ENCODE results near the gene MYH9. TPM values are rescaled to one million over a fixed set of nuclear protein-coding genes. Genes with fewer than 3 reads are reported as not detected.

MYH9 gene
- total RNA-seq, 2 experiments from 2014 or later: 112 to 223 TPM

DNA sequence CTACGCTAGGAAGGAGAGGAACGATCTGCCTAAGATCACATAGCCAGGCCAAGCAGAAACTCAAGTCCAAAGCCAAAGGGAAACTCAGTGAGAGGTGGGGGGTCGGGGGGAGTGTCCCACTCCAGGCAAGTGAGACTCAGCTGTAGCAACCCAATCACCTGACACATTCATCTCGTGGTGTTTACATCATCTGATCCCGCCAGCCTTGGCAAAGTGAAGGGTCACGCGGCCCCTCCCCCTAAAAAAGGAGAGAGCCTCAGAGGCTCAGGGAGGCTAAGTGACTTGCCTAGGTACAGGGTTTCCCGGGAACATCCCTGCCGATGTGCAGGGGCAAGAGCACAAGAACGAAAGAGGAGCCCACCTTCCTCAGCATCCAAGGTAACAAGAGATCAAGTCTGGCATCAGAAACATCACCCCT, 21.5 kb downstream of the MYH9 start:
- peaks cover 28% of the 10 kb centered on the region; the same call in 1 of the 2 replicates for H3K36me3 ChIP-seq (ENCODE audit: insufficient read depth, low read length)
- no peak overlapping the region for H3K27ac ChIP-seq (ENCODE audit: low read depth, low read length, poor library complexity, severe bottlenecking)
- peaks cover 99% of the 10 kb centered on the region for H3K79me2 ChIP-seq (ENCODE audit: insufficient read depth, low read depth, low read length)
- no peak overlapping the region for H3K4me2 ChIP-seq (ENCODE audit: low read length)
- BruUV-seq (replicated peaks): no TSS peak
- ChIA-PET POLR2A (no interaction called here), CTCF (ENCODE audit: unreplicated experiment) (no interaction called here)
- peaks cover 21% of the 10 kb centered on the region for H4K20me1 ChIP-seq (ENCODE audit: insufficient read depth, low read length)
- no peaks in the 10 kb centered on the region for H3K9me3 ChIP-seq (ENCODE audit: low read length)
- H3K9me2 ChIP-seq (ENCODE audit: insufficient read depth, low read length): no peaks in the 10 kb centered on the region
- no peak for DNase-seq (ENCODE audit: low spot score)
- H2AFZ ChIP-seq (ENCODE audit: low read length): no peak overlapping the region
- TF ChIP-seq EZH2phosphoT487 (IDR thresholded peaks at IDR 0.05; ENCODE audit: borderline replicate concordance, low read depth, low read length) (no peak), CTCF (conservative IDR thresholded peaks at IDR 0.05; ENCODE audit: low read length) (no peak)
- H3K4me3 ChIP-seq (ENCODE audit: low read depth, low read length, poor library complexity, severe bottlenecking): no peak overlapping the region
- H3K4me1 ChIP-seq (ENCODE audit: insufficient read depth, low read length, poor library complexity, severe bottlenecking): peaks cover 48% of the 10 kb centered on the region
- intact Hi-C loops (cut with micrococcal nuclease; ENCODE audit: unreplicated experiment): no loop called here

- Histone ChIP-seq H3K27ac (ENCODE audit: low read depth, low read length, poor library complexity, severe bottlenecking) (no peak overlapping the region), H3K4me3 (ENCODE audit: low read depth, low read length, poor library complexity, severe bottlenecking) (no peak overlapping the region), H3K9me2 (ENCODE audit: insufficient read depth, low read length) (no peaks in the 10 kb centered on the region), H3K9me3 (ENCODE audit: low read length) (no peaks in the 10 kb centered on the region), H4K20me1 (ENCODE audit: insufficient read depth, low read length) (peaks cover 16% of the 10 kb centered on the region), H3K36me3 (ENCODE audit: insufficient read depth, low read length) (peaks cover 27% of the 10 kb centered on the region; the same call in 1 of the 2 replicates), H2AFZ (ENCODE audit: low read length) (no peak overlapping the region), H3K4me2 (ENCODE audit: low read length) (no peak overlapping the region), H3K4me1 (ENCODE audit: insufficient read depth, low read length, poor library complexity, severe bottlenecking) (peaks cover 46% of the 10 kb centered on the region), H3K79me2 (ENCODE audit: insufficient read depth, low read depth, low read length) (peaks cover 94% of the 10 kb centered on the region)
- BruUV-seq (replicated peaks): no TSS peak
- ChIA-PET POLR2A (interaction anchor here (0.8 to 0.9 kb wide), 2 partner anchors 9 to 20 kb away, joined by 4 to 5 read pairs; no protein-coding TSS in a partner anchor), CTCF (ENCODE audit: unreplicated experiment) (interaction anchor here (0.9 kb wide), 1 partner anchor 90 kb away, joined by 3 read pairs; no protein-coding TSS in a partner anchor)
- intact Hi-C loops (cut with micrococcal nuclease; ENCODE audit: unreplicated experiment): no loop called here
- TF ChIP-seq EZH2phosphoT487 (IDR thresholded peaks at IDR 0.05; ENCODE audit: borderline replicate concordance, low read depth, low read length) (no peak), CTCF (conservative IDR thresholded peaks at IDR 0.05; ENCODE audit: low read length) (no peak)
- DNase-seq (ENCODE audit: low spot score): no peak
Measured at GRCh38 chr22:36365020-36365411, 22.8 kb downstream of the MYH9 start.

DNA sequence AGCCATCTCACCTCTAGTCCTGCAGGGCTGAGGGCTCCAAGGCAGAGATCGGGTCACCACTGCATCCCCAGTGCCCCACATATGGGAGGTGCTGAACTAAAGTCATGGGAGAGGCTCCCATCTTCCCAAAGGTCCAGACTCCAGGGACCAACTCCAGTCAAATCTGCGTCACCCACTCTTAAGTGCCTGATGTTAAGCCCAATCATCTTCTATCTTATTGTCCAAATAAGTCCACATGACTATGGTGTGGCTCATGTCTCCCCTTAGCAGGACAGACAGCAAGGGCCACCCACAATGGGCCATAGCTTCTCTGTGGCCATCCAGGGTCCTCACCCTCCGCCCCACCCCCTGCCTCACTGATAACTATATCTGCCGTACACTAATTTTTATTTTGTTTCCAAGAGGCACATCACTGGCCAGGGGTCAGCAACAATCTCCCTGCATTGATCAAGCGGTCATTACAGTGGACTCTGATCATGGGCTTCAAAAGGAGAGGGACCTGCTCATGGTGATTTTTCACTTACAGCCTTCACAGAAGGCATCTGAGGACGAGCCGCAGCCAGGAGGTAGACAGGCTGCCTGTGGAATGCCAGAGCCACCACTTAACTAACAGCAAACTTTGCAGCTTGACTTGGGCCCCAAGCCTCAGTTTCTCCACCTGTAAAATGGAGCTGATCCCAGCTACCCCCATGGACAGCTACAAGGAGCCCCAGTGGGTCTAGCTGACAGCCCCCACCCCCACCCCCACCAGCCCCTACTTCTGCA, 23.3 kb downstream of the MYH9 start:
- TF ChIP-seq EZH2phosphoT487 (IDR thresholded peaks at IDR 0.05; ENCODE audit: borderline replicate concordance, low read depth, low read length) (no peak), CTCF (conservative IDR thresholded peaks at IDR 0.05; ENCODE audit: low read length) (no peak)
- peaks cover 46% of the 10 kb centered on the region for H3K4me1 ChIP-seq (ENCODE audit: insufficient read depth, low read length, poor library complexity, severe bottlenecking)
- peaks cover 16% of the 10 kb centered on the region for H4K20me1 ChIP-seq (ENCODE audit: insufficient read depth, low read length)
- ChIA-PET CTCF (ENCODE audit: unreplicated experiment) (interaction anchor here (0.9 kb wide), 1 partner anchor 91 kb away, joined by 3 read pairs; no protein-coding TSS in a partner anchor), POLR2A (interaction anchor here (0.8 to 0.9 kb wide), 2 partner anchors 8 to 21 kb away, joined by 4 to 5 read pairs; no protein-coding TSS in a partner anchor)
- no peak overlapping the region for H3K27ac ChIP-seq (ENCODE audit: low read depth, low read length, poor library complexity, severe bottlenecking)
- no peaks in the 10 kb centered on the region for H3K9me2 ChIP-seq (ENCODE audit: insufficient read depth, low read length)
- intact Hi-C loops (cut with micrococcal nuclease; ENCODE audit: unreplicated experiment): no loop called here
- H3K4me3 ChIP-seq (ENCODE audit: low read depth, low read length, poor library complexity, severe bottlenecking): no peak overlapping the region
- H2AFZ ChIP-seq (ENCODE audit: low read length): no peak overlapping the region
- H3K4me2 ChIP-seq (ENCODE audit: low read length): no peak overlapping the region
- peaks cover 21% of the 10 kb centered on the region; the same call in 1 of the 2 replicates for H3K36me3 ChIP-seq (ENCODE audit: insufficient read depth, low read length)
- DNase-seq (ENCODE audit: low spot score): no peak
- H3K79me2 ChIP-seq (ENCODE audit: insufficient read depth, low read depth, low read length): peaks cover 92% of the 10 kb centered on the region
- no TSS peak for BruUV-seq (replicated peaks)
- H3K9me3 ChIP-seq (ENCODE audit: low read length): no peaks in the 10 kb centered on the region
